GM20000 (cell line): Measurements from ENCODE around the gene TMEM163.

Source experiments
- DNase-seq: peaks from one replicate; pipeline ENCODE4 v3.0.0; 2012; ENCODE audit warnings: low spot score
- TF ChIP-seq, protein P1 (sequence below): IDR thresholded peaks from 2 replicates; pipeline ENCODE4 v1.5.1; 2012; ENCODE audit warnings: mild to moderate bottlenecking, control low read depth; ENCODE audit errors: extremely low read depth, missing control alignments

The TMEM163 gene

GRCh38 chr2:134432435-134432883, 286.3 kb downstream of the TMEM163 start:
- no peak for DNase-seq

GRCh38 chr2:134431838-134432434, 286.9 kb downstream of the TMEM163 start:
- TF ChIP-seq, protein P1, sequence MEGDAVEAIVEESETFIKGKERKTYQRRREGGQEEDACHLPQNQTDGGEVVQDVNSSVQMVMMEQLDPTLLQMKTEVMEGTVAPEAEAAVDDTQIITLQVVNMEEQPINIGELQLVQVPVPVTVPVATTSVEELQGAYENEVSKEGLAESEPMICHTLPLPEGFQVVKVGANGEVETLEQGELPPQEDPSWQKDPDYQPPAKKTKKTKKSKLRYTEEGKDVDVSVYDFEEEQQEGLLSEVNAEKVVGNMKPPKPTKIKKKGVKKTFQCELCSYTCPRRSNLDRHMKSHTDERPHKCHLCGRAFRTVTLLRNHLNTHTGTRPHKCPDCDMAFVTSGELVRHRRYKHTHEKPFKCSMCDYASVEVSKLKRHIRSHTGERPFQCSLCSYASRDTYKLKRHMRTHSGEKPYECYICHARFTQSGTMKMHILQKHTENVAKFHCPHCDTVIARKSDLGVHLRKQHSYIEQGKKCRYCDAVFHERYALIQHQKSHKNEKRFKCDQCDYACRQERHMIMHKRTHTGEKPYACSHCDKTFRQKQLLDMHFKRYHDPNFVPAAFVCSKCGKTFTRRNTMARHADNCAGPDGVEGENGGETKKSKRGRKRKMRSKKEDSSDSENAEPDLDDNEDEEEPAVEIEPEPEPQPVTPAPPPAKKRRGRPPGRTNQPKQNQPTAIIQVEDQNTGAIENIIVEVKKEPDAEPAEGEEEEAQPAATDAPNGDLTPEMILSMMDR = no peak
- no peak for DNase-seq

More at GRCh38 chr2:134432435-134432883, 286.3 kb downstream of the TMEM163 start:
- TF ChIP-seq, protein P1 = no peak

DNA sequence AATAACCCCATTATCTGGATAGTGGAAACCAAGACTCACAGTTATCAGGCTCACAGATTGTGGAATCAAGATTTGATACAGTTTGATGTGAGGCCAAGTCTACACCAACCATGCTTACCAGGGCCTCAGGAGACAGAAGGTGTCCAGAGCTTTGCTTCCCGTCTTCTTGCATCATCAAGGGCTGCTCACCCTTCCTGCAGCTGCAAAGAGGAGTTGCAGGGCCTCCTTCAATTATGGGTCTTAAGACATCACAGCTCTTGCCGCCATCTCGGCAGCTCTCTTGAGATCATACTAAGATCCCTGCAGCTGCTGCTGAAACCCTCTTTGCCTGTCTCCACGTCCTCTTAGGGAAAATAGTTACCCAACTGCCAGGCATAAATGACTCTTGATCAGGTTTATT, 288.9 kb downstream of the TMEM163 start:
- DNase-seq = no peak
- TF ChIP-seq, protein P1 = no peak

GRCh38 chr2:134426721-134427120, 292.1 kb downstream of the TMEM163 start:
- TF ChIP-seq, protein P1 = no peak
- DNase-seq = no peak

DNA sequence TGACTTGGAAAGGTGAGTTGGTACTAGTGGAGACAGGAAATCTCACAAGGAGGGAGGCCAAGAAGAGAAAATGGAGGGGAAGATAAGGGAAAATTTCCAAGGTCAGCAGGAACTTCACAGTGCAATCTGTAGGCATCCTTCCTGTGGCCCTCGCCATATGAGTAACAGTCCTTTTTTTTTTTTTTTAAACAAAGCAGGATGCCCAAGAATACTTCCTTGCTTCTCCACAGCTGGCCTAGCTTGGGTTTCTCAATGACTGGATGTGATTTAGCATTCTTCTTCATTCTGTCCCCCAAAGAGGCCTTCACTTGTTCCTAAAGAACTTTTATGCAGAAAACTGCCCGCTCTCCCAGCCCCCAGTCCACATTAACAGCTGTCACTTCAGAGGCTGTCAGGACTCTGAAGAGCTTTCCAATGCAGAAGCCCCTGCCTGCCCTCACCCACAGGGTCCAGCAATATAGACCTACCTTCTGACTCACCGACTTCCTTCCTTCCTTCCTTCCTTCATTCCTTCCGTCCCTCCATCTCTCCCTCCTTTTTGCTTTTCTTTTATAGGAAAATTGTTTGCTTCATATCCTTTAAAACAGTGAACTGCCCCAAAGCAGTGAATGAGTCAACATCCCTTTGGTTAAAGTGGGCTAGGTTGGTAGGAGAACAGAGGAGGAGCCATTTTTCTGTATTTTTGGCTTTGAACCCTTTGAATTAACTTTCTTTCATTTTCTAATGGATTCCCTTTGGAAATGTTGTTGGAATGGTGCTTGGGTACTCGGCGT, 292.9 kb downstream of the TMEM163 start:
- TF ChIP-seq, protein P1 = no peak
- DNase-seq = no peak

DNA sequence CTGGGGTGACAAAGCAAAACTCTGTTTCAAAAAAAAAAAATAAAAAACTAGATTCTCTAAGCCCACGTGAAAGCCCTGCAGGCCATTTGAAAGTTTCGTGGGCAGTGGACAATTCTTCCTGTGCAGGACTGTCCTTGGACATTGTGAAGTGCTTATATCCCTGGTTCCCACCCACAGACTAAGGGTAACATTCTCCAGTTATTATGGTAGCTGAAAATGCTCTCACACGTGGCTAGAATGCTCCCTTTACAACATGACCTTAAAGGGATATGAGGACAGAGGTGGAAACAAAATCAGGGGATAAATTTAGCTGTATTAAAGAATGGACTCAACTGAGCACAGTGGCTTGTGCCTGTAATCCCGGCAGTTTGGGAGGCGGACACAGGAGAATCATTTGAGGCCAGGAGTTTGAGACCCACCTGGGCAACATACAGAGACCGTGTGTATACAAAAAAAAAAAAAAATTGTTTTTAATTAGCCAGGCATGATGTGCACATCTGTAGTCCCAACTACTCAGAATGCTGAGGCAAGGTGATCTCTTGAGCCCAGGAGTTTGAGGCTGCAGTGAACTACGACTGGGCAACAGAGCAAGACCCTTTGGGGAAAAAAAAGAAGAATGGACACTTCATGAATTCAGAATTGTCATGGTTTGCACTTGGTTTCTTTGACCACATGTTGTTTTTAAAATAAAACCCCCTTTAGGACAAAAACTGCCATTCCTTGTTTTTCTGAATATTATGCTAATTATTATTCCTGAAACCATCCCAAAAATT, 297.1 kb downstream of the TMEM163 start:
- no peak for DNase-seq
- TF ChIP-seq, protein P1 = no peak

DNA sequence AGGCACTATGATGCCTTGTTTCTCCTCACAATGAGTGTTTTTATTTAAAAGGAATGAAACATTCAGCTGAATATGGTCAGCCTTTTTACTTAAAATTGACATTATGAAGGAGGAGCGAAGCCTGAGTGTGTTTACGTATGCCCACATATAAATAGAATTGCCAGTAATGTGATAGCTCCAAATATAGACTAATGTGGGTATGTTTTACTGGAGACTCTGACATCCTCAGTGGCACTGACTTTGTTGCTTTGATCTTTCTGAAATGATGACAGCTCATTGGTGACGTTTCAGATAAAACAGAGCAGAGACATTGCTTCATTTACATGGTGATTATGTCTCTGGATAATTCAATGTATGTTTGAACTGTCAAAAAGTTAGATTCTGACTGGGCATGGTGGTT, 297.9 kb downstream of the TMEM163 start:
- TF ChIP-seq, protein P1 = no peak
- no peak for DNase-seq
